GM19468 (cell line): Measurements from ENCODE around the gene TUBA4B.
A peak's percentile ranks its signal among the peaks of the same experiment; 100 is the strongest.

Source experiments
- ATAC-seq: cut with Tn5 transposase; IDR thresholded peaks from one replicate; pipeline ENCODE4 v1.9.1; 2021; ENCODE audit warnings: mild to moderate bottlenecking, moderate library complexity, moderate number of reproducible peaks; ENCODE audit not compliant: unreplicated experiment; ENCODE audit errors: extremely low read depth

TUBA4B gene

DNA sequence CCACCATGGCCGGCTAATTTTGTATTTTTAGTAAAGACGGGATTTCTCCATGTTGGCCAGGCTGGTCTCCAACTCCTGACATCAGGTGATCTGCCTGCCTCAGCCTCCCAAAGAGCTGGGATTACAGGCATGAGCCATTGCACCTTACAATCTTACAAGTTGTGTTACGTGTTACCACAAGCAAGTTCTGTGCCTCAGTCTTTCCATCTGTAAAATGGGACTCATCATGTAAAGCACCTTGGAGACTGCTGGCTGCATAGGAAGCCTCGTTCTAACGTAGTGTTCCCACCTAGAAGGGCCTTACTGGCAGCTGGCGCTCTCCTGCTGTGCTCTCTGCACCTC lies 36.1 kb downstream of the TUBA4B start:
- no peak for ATAC-seq

DNA sequence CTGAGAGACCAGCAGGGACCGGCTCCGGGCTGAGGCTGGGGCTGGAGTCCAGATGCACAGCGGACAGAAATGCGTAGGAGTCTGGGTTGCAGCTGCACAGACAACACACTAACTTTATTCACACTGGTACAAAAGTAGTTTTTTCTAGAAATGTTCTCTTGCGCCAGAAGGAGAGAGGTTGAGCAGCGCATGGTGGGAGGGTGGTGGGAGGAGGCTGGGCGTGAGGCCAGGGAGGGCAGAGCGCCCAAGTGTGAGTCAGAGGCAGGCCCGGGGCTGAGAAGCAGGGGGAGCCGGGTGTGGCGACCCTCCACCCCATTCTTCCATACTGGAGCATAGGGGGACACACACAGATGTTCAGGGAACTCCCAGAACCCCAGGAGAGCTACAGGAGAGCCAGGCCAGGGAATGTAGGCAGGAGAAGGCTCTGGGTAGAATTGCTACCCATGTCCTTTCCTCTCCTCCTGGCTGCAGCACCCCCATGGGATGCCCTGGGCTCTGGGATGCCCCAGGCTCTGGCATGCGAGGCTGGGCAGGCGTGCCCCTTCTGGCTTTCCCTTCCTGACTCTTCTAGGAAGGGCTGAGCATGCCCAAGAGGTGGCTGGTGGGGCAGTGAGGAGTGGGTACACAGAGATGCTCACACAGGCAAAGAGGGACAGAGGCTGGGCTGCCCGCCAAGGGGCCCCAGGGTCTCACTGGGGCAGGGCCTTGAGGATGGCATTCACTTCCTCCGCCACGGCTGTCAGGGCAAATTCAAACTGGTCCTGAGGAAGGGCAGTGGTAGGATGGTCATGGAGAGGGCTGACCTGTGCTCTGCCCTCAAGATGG lies 36.7 kb downstream of the TUBA4B start:
- ATAC-seq = no peak

DNA sequence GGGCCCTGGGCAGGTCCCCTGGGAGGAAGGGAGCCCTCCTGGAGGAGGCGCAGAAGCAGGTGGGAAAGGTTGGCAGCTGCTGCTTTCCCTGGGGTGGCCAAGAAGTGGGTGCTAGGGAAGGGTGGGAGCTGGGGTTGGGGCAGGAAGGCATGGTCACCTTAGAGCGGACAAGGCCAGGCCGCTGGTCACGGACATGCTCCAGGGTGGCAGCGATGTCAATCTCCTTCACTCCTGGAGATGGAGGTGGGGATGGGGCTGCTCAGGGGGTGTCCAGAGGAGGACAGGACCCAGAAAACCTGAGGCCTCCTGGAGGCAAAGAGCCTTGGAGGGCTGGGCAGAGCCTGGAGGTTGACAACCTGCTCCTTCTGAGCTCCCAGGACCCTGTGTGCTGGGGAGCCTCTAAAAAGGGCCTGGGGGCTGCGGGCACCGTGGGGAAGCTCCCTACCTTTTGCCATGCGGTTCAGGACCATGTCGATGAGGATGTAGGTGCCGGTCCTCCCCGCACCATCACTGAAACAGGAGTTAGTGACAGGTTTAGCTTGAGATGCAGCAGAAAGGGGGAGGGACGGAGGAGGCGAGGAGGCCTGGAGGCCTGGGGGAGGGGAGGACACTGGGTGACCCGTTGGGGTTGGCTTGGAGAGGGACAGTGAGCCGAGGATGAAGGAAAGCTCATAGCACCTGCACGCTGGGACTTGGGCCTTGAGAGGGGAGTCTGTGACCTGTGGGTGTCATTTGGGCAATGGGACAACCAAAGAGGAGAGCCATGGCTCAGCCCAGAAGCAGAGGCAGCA lies 37.5 kb downstream of the TUBA4B start:
- ATAC-seq = no peak

DNA sequence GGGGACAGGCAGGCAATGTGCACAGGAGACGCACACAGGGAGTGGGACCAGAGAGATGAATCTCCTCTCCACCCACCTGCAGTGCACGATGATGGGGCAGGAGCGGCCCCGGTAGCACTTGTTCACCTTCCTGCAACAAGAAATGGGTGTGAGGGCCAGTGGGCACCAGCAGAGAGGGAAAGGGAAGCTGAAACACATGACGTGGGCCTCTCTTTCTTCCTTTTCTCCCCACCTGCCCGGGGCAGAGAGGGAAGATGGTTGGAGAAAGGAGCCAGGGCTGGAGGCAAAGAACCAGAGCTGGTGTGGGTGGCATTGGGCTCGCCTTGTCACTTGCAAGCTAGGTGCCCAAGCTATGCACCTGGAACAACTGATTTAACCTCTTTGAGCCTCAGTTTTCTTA lies 38.4 kb downstream of the TUBA4B start:
- no peak for ATAC-seq

DNA sequence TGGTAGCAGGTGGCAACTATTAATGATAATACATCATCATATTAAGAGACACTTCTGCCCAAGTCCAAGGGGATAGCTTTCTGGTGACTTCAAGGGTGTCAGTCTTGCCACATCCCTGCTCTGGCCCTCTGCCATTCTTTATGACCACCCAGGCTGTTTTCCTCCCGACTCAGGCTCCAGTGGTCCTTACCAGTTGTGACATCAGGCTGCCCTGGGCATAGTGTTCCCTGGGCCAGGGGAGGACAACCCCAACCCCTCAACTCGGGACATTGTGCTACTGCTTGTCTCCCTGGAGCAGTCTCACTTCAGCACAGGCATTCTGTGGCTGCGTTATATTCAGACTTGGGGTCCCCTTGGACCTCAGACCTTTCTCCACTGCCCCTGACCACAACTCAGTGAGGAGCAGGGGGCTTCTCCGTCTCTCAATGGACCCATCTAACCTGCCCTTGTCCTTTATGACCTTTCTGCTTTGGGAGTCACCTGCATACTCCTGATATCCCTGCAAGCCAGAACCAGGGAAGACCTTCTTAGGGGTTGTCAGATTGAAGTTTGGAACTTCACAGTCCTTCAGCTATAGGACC lies 39.0 kb downstream of the TUBA4B start:
- ATAC-seq = no peak

DNA sequence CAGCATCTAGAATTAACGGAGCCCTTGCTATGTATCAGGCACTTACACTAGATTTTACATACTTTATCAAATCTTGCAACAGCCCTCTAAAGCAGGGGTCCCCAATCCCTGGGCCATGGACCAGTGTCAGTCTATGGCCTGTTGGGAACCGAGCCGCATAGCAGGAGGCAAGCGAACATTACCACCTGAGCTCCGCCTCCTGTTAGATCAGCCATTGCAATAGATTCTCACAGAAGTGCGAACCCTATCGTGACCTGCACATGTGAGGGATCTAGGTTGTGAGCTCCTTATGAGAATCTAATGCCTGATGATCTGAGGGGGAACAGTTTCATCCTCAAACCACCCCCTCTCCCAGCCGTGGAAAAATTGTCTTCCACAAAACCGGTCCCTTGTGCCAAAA lies 39.6 kb downstream of the TUBA4B start:
- no peak for ATAC-seq

DNA sequence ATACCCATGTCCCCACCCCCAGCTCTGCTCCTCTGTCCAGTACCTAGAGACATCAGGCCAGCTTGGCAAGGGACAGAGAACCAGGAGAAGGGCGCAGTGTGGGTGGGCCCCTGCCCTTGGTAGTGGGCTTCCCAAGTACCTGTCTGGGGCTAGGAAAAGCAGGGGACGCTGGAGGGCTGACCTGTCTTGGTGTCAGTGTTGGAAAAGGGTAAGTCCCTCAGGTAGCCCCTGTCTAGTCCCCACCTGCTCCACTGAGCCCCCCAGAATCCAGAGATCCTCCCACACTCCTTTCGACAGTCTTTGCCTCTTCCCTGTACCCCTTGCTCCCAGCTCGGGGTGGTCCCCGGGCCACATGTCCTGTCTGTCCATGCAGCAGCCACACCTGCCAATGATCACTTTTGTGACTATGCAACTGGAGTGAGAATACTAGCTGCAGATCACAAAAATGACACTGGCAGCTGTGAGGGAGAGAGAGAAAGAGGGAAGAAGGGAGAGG lies 40.7 kb downstream of the TUBA4B start:
- ATAC-seq = no peak

DNA sequence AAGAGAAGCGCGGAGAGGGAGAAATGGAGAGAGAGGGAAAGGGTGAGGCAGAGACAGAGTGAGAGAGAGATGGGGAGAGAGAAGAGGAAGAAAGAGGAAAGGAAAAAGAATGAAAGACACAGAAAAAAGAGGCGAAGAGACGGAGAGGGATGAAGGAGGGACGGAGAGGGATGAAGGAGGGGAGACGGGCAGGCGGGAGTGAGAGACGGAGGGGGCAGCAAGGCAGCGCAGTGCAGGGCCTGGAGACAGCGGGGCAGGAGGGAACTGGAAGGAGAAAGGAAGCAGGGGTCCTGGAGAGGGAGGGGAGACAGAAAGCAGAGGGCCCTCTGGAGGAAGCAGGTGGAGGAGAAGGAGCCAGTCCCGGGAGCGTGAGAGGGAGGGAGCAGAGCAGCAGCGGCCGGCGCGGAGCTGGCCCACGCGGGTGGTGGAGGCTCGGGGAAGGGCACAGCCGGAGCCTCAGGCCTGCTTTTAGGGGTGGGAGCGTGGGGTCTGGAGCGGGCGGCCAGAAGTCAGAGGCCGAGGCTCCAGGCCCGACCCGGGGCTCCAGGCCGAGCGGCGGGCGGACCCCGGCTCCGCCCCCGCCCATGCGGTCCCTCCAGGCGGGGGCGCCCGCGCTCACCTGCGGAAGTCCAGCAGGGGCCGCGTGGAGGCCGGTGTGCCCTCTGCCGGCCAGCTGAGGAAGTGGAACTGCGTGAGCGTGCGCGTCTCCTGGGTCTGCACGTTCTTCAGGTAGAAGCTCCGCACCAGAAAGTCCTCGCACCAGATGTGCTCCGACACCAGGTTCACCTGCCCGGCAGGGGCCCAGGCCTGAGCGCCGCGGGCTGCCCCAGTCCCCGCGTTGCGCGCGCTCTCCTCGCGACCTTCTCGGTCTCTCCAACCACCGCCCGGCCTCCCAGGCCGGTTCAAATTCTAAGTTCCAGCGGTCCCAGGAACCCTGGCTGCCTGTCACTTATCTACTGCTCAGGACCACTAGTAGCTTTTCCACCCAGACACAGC lies 41.6 kb downstream of the TUBA4B start:
- ATAC-seq = peak; percentile 59

DNA sequence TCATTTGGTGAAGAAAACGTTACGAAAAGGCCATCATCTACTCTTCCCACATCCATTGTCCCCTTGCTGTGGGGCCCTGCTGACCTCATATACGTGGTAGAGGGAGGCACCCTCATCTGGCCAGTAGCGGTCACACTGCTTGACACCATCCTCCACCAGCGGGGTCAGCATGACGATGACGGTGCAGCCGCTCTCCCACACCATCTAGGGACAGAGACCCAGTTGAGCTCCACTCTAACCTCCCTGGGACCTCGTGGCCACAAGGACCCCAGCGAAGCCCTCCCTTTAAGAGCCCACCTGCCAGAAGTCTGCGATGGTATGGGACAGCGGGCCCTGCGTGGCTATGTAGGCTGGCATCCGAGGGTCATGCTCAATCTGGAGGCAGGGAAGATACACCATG lies 43.1 kb downstream of the TUBA4B start:
- ATAC-seq = no peak

DNA sequence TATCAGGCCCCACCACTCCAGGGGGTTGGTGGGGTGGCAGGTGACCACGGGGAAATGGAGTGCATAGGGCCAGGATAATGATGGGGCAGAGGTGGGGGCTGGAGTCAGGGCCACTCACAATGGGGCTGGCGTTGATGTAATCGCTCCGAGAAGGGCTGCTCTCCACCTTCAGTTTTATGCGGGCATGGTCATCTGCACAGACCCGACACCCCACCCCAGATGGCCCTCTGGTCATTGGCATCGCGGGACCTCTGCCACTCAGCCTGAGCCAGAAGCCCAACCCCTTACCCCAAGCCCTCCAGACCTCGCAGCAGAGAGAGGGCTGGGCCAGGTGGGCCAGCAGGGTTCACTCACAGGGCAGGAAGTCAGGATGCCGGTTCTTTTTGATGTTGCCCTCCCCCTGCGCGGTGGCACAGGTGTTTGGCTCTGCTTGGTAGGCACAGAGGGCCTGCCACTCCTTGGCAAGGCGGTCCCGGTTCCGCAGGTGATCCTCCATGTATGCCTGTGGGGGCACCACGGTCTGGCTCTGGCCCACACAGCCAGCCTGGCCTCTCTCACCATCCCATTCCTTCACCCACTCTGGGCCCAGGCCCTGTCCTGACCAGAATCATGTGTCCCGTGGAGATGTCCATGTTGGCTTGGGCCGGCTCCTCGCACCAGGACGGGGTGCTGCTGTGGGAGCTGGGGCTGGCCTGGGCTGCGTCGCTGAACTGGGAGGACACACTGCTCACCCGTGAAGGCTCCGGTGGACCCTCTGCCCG lies 43.8 kb downstream of the TUBA4B start:
- no peak for ATAC-seq

DNA sequence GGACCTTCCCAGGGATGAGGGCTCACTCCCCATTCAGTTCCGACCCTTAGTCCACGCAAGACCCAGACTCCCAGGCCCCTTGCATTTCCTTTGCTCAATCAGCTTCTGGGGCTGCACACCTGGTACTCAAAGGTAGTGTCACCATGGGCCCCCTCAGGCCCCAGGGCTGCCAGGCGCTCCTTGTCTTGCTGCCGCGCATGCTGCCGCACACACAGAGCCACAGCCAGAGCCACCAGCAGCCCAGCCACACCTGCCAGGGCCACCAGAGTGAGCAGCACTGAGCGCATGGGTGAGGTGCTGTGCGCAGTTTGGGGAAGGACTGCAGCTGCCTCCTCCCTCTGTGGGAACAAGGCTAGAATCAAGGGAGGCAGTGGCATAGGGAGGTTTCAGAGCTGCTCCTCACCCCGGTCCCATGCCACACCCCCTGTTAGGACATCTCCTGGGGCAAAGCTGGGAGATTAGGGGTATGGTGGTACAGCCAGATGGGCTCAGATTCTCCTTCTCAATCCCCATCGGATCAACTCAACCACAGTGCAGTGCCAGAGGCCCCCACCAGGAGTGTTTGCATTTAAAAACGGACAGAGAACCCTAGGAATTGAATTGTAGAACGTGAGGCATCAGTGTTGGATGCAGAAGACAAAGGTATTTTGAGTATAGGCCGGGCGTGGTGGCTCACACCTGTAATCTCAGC lies 44.9 kb downstream of the TUBA4B start:
- no peak for ATAC-seq

DNA sequence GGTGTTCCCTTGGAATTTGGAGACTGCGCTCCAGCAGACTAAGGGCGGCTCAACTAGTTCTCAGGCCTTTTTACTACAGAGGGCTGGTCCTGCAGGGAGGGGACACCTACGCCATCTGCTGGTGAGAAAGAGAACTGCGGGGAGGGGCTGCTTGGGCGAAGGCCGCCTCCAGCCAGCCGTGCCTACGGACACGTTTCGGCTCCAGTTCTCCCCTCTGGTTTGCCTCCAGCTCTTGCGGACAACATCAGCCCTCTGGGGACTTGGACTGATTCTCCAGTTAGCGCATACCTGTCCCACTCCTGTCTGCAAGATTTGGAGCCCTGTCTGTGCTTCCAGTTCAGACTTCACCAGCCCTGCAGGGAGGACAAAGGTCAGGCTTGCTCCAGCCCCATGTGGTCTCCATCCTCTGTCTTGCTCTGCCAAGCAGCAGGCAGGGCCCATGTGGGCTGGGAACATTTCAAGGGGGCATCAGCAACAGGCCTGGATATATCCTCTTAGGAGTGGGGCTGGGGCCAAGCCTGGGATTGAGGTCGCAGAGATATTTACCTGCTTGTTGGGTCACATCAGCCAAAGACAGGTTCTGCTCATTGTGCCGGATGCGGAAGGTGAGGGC lies 45.8 kb downstream of the TUBA4B start:
- ATAC-seq = no peak

DNA sequence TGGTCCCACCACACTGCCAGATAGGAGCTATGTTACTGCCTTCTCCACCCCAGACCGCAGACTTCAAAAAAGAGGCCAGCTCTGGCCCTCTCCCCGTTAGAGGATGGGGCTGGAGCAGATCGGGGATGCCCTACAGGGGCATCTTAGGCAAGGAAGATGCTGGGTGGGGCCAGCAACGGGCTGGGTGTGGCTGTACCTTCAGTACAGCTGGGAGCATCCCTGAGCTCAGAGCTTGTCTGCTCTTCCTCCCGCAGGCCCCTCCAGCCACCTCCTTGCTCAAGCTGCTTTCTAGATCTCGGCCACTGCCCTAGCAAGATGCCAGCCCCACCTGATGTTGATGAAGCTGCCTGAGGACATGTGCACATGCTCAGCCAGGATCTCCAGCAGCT lies 46.3 kb downstream of the TUBA4B start:
- no peak for ATAC-seq

DNA sequence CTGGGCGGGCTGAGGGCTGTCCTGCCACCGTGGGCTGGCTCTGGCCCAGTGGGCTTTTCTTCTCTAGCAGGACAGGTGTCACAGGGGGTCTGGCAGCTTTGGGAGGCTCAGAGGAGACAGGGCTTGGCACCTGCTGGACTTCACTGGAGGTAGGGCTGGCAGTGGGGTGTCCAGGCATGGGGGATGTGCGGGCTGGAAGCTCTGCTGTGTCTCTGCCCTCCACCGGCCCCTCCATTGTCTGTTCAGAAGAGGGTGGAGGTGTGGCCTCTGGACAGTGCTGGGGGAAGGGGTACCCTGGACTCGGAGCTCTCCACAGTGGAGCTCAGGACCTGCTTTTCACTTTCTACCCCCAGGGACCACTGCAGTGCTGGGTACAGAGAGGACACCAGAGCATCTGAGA lies 47.0 kb downstream of the TUBA4B start:
- ATAC-seq = no peak

DNA sequence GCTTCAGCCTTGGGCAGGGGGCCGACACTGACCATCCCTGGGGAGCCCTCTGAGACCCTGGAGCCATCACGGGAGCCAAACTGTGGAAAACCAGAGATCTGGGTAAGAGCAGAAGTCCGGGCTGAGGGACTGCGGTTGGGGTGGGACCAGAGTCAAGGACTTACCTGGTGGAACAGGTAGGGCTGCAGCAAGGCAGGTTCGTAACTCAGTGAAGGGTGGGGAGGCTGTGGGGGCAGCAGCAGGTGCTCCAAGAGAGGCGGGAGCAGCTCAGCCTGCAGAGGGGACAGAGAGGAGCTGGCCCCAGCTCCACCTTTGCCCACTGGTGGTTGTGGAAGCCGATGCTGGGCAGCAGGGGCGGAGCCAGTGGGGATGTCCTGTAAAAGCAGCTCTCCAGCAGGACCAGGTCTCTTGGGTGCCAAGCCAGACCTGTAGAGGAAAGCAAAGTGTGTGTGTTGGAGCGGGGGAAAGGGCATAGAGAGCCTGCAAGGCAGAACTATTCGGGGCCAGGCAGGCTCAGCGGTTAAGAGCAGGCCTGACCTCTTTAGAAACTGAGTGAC lies 49.4 kb downstream of the TUBA4B start:
- no peak for ATAC-seq

DNA sequence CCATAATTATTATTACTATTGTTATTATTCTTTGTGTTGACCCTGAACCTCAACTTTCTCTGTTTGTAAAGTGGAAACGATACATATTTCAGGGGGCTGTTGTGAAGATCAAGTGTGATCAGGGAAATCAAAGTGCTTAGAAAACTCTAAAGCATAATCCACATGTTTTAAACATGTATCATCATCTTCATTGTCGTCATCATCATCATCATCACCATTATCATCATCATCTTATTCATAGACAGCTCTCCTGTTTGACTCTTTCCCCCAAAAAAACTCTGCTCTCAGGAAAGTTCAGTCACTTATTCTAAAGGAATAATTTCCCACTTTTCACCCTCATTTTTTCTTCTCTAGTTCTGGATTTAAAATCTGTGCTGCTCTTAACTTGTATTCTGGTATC lies 51.2 kb downstream of the TUBA4B start:
- no peak for ATAC-seq

DNA sequence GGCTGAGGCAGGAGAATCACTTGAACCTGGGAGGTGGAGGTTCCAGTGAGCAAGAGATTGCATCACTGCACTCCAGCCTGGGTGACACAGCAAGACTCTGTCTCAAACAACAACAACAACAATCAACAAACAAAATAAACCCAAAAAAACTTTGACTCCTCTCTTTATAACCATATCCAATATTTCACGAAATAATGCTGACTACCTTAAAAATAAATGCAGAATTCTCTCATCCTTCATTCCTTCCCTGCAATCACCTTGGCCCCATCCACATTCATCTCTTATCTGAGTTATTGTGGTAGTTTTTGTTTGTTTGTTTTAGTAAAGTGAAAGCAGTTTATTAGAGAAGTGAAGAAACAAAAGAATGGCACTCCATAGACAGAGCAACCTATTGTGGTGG lies 53.0 kb downstream of the TUBA4B start:
- ATAC-seq = no peak
